Measurements from ENCODE around the gene STARD13.

Gene STARD13

DNA sequence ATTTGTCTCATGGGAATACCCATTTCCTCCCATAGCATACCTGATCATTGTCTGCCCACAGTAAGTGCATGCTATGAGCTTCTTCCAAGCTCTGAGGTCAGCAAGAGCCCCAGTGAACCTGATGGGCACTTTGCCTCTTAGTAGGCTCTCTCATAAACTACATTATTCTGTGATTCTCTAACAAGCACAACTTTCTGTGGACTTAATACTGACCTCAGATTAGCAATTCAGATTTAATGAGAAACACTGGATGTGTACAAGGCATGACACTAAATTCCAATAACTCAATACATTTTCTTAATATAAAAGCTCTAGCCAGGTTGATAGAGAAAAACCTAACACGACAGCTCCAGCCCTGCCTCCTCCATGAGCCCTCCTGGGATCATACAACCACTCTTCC, 23.3 kb upstream of the STARD13 start:
- no peak for DNase-seq

DNA sequence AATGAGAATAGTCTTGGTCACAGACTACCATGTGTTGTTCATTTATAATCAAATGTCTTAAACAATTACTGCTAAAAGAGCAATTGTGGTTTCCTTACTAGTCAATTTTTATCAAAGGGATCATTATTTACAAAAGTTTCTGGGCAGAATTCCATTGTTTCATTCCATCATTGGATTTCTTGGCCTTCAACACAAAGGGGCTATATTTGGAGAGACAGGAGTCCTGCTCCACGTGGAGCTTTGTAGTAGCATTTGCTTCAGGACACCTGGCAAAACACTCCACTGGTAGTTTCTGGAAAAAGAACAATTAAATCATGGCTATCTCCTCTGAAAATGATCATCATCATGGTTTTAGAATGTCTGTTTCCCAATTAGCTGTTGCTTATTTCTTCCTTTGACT, 22.3 kb upstream of the STARD13 start:
- DNase-seq, result no peak

DNA sequence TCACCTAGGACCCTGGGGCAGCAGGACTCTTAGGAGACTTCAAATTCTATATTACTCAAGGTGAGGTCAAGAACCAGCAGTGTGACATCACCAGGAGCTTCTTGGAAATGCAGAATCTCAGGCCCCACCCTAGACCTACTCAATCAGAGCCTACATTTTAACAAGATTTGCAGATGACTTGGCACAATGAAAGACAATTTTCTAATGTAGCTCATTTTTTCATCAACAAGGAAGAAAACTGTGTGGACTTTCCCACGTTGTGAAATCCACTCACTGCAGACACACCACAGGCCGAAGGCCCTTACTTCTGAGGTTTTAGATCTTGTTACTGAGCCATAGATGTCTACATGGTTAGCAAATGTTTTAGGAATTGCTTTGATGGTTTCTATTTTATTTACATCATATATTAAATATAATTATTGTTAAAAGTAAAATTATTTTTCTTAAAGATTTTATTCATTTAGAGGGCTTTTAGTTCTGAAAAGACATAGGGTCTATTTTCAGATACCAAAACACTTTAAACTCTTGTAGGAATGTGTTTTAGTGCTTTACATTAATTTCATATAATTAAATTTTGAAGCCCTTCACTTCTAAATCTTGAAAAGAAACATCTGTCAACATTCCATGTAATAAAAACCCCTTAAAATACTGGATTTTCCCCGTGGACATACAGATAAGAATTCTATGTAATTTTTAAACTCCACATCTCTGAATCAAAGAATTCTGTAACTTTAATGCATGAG, 18.5 kb upstream of the STARD13 start:
- no peak for DNase-seq

DNA sequence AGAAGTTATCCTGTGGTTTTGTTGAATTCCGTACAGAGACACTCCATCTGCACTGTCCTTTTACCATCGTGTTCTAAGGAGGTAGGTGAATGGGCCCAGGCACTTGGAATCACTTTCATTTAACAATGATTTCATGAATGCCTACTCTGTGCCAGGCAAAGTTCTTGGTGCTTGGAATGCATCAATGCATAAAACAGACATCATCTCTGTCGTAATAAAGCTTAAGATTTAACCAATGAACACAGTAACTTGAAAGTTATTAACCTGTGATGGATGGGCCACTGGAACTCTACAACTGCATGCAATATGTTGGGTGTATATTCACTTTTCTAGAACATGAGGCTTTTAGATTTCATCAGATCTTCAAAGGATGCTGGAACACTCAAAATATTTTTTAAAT, 14.1 kb upstream of the STARD13 start:
- DNase-seq, result no peak

GRCh38 chr13:33296793-33297425, 11.4 kb upstream of the STARD13 start:
- DNase-seq, result no peak

DNA sequence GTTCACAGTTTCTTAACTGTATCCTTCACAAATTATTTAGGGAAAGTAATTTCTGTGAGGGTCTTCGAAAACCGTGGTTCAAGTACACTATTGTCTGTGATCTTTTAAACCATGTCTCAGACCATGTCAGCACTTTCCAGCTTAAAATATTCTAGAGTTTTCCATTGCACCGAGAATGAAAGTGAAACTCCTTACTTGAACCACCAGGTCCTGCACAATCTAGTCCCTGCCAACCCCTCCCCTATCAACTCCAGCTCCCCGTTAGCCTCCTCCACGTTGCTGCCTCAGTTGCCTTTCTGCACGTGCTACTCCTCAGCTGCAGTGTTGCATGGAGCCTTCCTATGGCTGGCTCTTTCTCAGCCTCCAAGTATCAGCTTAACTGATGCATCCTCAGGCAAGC, 7.2 kb upstream of the STARD13 start:
- no peak for DNase-seq

DNA sequence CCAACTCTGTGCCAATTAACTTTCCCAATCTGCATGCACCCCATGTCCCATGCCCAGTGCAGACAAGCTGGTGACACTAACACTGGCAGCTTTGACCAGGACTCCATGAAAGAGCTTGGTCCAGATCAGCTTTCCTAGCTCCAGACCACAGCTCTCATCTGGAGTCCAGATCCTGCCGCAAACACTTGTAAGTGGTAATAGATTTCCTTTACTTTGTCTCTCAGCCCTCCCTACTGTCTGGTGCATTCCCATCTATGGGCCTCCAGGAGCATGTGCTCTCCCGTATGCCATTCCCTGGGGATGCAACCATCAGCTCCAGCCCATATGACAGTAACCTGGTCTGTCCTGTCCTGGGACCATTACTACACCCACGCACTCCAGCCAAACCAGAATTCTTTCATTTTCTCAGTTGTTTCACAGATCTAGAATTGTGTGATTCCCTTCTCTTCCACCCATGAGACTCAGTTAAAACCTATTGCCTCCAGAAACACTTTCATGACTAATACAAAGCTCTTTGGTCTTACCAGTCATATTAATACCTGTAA, 4.9 kb upstream of the STARD13 start:
- DNase-seq, result no peak

GRCh38 chr13:33289966-33290365, 4.4 kb upstream of the STARD13 start:
- DNase-seq, result no peak

DNA sequence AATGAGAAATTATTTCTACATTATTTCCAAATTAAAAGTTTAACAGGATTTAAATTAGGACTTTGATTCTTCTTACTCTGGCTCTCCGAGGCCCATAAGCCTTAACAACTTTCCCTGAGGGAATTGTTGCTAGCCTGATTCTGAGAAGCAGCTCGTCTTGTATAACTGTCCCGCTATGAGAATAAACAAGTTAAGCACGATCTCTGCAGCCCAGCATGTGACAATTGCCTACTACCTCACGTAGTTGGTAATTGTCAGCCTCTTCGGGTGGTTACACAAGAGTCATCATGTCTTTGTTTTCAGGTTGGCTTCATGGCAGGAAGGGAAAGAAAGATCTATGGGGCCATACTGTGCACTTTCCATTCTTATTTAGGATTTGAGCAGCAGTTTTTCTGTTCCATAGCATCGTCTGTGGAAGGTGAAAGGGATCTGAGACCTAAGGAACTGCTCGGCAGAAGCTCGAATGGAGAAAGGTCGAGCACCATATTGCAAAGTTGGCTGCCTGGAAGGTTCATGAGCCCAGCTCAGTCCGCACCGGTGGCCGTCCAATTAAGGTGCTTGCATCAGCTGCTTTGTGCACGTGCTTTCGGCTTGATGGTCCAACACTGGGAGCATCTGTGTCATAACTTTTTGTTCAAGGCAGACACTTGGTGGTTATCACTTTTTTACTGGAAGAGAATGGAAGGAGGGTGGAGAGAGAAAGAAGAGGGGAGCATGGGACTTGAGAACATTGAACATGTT, 1.8 kb upstream of the STARD13 start:
- DNase-seq, result no peak

DNA sequence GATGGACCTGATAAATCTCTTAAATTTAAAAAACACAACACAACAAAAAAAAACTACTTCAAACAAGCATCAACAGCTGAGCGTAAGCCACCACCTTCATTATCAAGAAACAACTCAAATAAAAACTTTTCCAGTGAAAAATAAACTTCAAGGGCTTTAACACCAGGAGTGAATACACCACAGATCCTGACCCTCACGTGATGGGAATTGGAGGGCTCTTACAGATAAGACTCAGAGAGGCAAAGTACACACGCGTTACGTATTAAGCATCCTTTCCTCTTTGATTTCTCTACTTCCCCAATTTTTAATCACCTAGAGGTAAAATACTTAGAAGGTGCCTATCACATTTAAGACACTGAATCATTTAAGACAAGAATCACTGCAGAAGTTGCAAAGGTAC, 573 bp upstream of the STARD13 start:
- no peak for DNase-seq

- DNase-seq, result no peak
Observed at GRCh38 chr13:33284916-33285315, 639 bp downstream of the STARD13 start.

- DNase-seq, result no peak
Observed at GRCh38 chr13:33284031-33284430, 1.5 kb downstream of the STARD13 start.

- no peak for DNase-seq
Observed at GRCh38 chr13:33283195-33283911, 2.2 kb downstream of the STARD13 start.

- DNase-seq, result no peak
Observed at GRCh38 chr13:33281951-33282595, 3.5 kb downstream of the STARD13 start.

GRCh38 chr13:33280923-33281322, 4.6 kb downstream of the STARD13 start:
- DNase-seq, result no peak

DNA sequence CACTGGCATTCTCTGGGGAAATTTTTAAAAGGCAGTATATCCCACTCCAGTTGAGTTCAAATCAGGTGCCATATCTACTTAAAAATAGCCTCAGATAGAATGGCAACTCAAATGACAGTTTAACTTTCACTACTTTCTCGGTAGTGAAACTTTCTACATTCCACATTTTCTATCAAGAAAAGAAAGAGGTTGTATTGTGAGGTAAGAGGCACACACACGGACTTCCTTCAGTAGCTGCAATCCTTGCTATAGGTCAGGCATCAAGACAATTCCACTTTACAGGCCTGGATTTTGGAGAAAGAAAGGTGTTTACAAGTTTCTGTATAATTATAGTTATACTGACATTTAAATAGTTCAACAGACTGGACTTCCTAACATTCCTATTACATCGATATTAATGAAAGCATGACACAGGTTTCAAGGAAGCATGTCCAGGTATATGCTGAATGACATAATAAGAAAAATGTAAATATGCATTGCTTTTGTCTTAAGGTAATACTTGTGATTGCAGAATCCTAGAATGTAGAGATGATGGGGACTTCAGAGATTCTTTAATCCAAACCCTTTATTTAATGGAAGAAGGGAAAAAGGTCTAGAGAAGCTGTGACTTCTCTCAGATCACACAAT, 5.2 kb downstream of the STARD13 start:
- DNase-seq, result no peak

GRCh38 chr13:33279414-33280278, 5.9 kb downstream of the STARD13 start:
- no peak for DNase-seq

DNA sequence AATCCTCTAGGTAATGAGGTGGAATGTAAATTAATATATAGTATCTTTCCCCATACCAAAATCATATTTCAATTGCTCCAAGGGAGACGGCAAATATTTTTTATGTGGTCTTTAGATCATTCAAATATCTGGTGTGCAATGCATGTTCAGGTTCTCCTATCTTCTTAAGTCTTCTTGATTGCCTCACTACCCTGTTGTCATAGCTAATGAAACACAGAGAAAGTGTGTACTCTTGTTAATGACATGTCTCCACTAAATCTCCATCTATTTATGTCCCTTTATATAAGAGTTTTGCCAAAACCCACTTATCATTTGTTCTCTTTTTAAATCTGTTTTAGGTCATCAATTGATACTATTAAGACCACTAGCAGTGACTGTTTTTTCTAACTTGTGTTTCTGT, 6.6 kb downstream of the STARD13 start:
- no peak for DNase-seq

DNA sequence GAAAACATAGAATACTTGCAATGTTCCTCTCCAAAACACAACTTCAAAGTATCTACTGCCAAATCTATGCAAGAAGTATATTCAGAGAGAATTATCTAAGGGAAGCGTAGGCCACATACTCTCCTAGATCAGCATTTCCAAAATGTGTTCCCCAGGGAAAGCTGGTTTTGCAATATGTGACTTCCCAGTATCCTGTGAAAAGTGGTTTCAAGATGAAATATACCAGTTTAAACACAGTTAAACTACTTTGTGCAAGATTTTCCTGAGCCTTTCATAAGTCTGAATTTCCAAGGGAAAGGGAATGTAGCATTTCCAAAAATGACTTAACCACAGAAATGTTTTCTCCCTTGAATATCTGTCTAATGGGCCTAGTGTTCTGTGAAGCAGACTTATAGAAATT, 7.6 kb downstream of the STARD13 start:
- no peak for DNase-seq

DNA sequence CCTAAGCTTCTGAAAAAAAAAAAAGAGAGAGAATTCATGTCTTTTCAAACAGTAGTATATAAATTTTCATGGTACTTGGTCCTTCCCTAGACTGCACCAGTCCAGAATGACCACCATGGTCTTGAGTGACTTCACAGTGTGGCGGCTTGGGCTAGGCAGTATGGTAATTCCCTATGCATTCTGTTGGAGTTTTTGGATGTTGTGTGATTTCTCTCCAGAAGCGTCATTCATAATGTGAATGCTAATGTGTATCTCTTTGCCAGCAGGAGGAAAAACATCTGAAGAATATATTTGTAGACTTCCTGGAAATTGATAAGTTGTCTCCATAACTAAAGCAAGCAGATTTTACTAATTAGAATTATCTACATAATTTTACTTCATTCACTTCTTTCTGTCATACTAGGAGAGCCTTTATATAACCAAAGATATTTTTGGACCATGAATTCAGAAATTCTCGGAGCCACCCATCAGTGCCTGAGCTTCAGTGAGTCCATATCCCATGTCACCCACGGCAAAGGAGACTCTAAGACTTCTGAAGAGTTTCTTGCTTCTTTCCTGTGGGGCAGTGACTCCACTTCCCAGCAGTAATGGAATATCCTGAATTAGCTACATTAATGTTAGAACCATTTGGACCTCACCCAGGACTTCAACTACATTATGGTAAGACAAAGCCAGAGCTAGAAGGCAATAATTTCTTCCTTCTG, 8.4 kb downstream of the STARD13 start:
- no peak for DNase-seq

DNA sequence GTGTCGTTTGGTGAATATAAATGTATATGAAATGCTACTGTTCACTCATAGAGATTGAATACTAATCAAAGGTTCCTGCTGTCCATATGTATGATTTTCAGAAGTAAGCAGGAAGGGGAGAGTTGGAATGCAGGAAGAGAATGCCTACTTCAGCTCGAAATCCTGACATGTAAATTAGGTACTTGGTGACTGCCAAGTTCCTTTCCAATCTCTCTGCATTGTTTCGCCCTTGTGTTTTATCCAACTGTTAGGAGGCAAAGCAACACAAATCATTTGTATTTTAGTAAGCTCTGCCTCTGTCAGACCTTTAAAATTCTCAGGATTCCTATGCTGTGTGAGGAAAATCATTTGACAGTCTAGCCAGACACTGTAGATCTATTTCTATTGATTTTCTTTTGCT, 9.0 kb downstream of the STARD13 start:
- no peak for DNase-seq
